Sigmoid colon (tissue), 4 donors: ENCODE measurements around the gene HOXA6.

Experiments
- POLR2A ChIP-seq, 2 donors: fragments of 450-650 bp; IDR thresholded peaks; one replicate each; pipeline ENCODE4 v1.6.1; 2016; ENCODE audit warnings: antibody characterized with exemption in 2 of 2, mild to moderate bottlenecking in 2 of 2, moderate library complexity in 2 of 2
- POLR2AphosphoS5 ChIP-seq, 4 donors: sonication (generic); formaldehyde crosslinking; IDR thresholded peaks; one replicate each; pipeline ENCODE4 v1.6.1; 2017; ENCODE audit warnings: antibody characterized with exemption in 4 of 4
- TF ChIP-seq, protein P1 (sequence below), 4 experiments: fragments of 450-650 bp in 3 of 4; fragments of 200-600 bp in 1 of 4; IDR thresholded peaks; one replicate each; pipeline ENCODE4 v1.5.1; 2016 to 2019; ENCODE audit warnings: antibody characterized with exemption in 4 of 4, mild to moderate bottlenecking in 3 of 4, moderate library complexity in 2 of 4

DNA sequence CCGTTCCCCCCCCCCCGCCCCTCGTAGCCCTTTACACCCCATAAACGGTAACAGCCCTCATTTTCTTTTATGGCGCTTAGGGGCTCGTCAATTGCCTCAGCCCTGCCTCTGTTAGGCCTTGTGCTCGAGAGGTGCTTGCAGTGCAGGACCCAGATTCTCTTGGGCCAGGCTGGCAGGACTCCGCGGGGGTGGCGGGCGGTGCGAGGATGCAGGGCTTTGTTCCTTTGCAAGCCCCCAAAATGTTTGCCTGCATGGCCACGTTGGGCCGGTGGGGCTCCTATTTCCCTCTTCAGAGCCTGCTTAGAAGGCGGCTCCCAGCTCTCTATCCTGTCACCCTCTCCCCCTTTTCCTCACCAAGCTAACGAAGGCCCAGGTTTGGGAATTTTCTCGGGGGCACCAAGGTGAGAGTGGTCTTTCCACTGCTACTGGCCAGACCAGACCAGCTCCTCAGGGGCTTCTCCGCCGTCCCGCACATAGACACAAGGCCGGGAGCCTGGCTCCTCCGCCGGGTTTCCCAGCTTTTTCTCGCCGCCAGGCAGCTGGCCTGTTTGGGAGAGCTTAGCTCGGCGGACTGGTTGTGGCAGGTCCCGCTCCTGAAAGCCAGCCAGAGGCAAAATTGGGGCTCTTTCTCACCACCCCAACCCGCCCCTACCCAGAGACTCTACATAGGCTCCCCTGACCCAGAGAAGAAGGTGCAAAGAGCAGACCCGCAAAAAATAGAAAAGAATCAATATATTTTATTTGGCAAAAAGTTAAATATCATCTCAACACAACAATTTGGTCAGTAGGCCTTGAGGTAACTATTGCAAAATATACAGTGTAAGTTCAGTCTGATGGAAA is 14.4 kb upstream of the HOXA6 start:
- TF ChIP-seq, protein P1, sequence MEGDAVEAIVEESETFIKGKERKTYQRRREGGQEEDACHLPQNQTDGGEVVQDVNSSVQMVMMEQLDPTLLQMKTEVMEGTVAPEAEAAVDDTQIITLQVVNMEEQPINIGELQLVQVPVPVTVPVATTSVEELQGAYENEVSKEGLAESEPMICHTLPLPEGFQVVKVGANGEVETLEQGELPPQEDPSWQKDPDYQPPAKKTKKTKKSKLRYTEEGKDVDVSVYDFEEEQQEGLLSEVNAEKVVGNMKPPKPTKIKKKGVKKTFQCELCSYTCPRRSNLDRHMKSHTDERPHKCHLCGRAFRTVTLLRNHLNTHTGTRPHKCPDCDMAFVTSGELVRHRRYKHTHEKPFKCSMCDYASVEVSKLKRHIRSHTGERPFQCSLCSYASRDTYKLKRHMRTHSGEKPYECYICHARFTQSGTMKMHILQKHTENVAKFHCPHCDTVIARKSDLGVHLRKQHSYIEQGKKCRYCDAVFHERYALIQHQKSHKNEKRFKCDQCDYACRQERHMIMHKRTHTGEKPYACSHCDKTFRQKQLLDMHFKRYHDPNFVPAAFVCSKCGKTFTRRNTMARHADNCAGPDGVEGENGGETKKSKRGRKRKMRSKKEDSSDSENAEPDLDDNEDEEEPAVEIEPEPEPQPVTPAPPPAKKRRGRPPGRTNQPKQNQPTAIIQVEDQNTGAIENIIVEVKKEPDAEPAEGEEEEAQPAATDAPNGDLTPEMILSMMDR (IDR thresholded peaks at IDR 0.05), result no peak
- no peak for TF ChIP-seq POLR2A (IDR thresholded peaks at IDR 0.05)
- TF ChIP-seq POLR2AphosphoS5 (IDR thresholded peaks at IDR 0.05), result no peak
